SK-N-MC (cell line): ENCODE data around the gene COQ3.

Source experiments
- EZH2 ChIP-seq: fragments of 200-600 bp; sonication (generic); IDR thresholded peaks from one replicate; pipeline ENCODE4 v1.6.1; 2017; ENCODE audit warnings: antibody characterized with exemption
- POLR2AphosphoS5 ChIP-seq: IDR thresholded peaks from 2 replicates; pipeline ENCODE4 v1.6.1; 2012; ENCODE audit warnings: mild to moderate bottlenecking, low read depth, low read length, borderline replicate concordance

GRCh38 chr6:99432877-99433276 lies 38.9 kb upstream of the COQ3 start:
- no peak for TF ChIP-seq EZH2
- TF ChIP-seq POLR2AphosphoS5, result no peak
